Urinary bladder (tissue), 4 donors: ENCODE data around the gene BCL7A. TPM values are rescaled to one million over a fixed set of nuclear protein-coding genes. Genes with fewer than 3 reads are reported as not detected.

Experiments used
- DNase-seq: peaks from one replicate; pipeline ENCODE4 v3.0.0-alpha.2; 2015; ENCODE audit errors: extremely low spot score
- H3K27ac ChIP-seq: one replicate; pipeline ENCODE4 v1.5.1; 2013; ENCODE audit warnings: low read depth, mild to moderate bottlenecking, moderate library complexity
- H3K36me3 ChIP-seq: one replicate; pipeline ENCODE4 v1.6.1; 2013; ENCODE audit warnings: mild to moderate bottlenecking, moderate library complexity; ENCODE audit not compliant: insufficient read depth
- H3K4me1 ChIP-seq: one replicate; pipeline ENCODE4 v1.6.1; 2013; ENCODE audit warnings: mild to moderate bottlenecking, moderate library complexity; ENCODE audit not compliant: insufficient read depth
- H3K4me3 ChIP-seq: one replicate; pipeline ENCODE4 v1.5.1; 2013; ENCODE audit warnings: low read depth, low read length
- WGBS: extraction: QIAGEN DNeasy Blood & Tissue Kit; methylation state at CpG from one replicate; pipeline ENCODE4 v1.1.7; 2013; 5-methylcytosine and 5-hydroxymethylcytosine counted together
- polyA plus RNA-seq: library from polyadenylated mRNA; stranded (reverse); fragments of 200-250 nt; gene quantifications from one replicate; pipeline ENCODE4 v1.2.3, GENCODE V29; 2013
- total RNA-seq: library from RNA; depleted of rRNA; stranded (reverse); fragments of >200 nt; gene quantifications from one replicate; pipeline ENCODE4 v1.2.3, GENCODE V29; 2014
- donor health status: healthy with polysubstance abuse.
- donor health status: healthy.

Gene BCL7A
- total and polyA plus RNA-seq, 2 donors, result 7.8 to 9.1 TPM

DNA sequence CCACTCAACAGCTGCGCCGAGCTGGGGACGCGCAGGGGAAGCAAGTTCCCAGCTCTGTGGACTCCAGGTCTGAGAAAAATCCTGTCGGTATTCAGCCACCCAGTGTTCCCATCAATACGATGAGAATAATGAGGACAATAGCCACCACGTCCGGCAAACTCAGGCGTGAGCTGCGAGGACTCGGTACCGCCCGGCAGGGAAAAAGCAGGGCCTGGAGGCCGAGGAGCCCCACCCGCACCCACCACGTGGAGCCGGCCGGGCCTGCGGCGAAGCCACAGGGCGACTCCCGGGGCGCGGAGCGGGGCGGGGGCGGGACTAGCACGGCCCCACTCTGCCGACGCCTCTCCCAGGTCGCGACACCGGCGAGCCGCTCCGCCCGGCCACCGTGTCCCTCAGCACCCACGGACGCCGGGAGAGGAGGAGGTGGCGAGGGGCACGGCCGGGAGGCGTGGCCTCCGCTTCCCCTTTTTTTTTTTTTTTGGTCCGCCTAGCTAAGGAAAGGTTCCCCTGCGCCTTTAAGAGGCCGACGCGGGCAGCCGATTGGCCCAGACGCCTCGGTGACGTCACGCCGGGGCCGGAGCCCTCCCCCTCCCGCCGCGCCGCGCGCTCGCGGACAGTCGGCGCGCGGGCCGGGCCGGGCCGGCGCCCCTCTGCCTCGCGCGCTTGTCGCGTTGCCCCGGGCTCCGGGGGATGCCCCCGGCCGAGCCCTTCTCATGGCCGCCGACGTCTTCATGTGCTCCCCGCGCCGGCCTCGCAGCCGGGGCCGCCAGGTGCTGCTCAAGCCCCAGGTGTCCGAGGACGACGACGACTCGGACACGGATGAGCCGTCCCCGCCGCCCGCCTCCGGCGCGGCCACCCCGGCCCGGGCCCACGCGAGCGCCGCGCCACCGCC lies 56.7 kb downstream of the BCL7A start, which contains the start of gene MLXIP:
Gene MLXIP, plus strand, starts transcription at position 616 of the 892 bp plus-strand sequence. Its CDS starts 98 bp downstream, at position 714.
- WGBS, result under 1% methylated on average over 113 of the region's 113 CpGs
- H3K4me3 ChIP-seq, result peak within 1 kb of the TSS; percentile 93
- peaks cover 2% of the 10 kb centered on the region for H3K4me1 ChIP-seq
- DNase-seq, result no peak
- peak within 1 kb of the TSS; percentile 92 for H3K27ac ChIP-seq
- no peaks in the 10 kb centered on the region for H3K36me3 ChIP-seq

DNA sequence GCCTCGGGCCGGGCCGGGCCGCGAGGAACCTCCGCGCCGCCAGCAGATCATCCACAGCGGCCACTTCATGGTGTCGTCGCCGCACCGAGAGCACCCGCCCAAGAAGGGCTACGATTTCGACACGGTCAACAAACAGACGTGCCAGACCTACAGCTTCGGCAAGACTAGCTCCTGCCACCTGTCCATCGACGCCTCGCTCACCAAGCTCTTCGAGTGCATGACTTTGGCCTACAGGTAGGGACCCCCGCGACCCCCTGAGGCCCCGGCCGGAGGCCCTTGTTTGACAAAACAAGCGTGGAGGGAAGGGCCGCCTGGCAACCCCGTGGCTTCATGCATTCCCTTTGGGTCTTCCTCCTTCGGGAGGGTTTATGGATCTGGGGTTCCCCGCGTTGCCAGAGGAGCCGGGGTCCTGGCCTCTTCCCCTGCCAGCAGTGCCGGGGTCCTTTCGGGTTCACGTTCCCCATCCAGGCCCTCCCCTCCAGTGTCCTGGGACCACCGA lies 57.4 kb downstream of the BCL7A start:
- no peaks in the 10 kb centered on the region for H3K36me3 ChIP-seq
- peak overlapping the region; percentile 93 for H3K4me3 ChIP-seq
- under 1% methylated on average over 38 of the region's 38 CpGs for WGBS
- no peak for DNase-seq
- peaks cover 2% of the 10 kb centered on the region for H3K4me1 ChIP-seq
- peak overlapping the region; percentile 92 for H3K27ac ChIP-seq

- Histone ChIP-seq H3K4me3 (peak overlapping the region; percentile 93), H3K4me1 (peaks cover 2% of the 10 kb centered on the region), H3K36me3 (no peaks in the 10 kb centered on the region), H3K27ac (no peak overlapping the region)
- no peak for DNase-seq
- WGBS, result under 1% methylated on average over 13 of the region's 13 CpGs
Measured at GRCh38 chr12:122079532-122080081, 57.9 kb downstream of the BCL7A start.

- Histone ChIP-seq H3K4me3 (peak overlapping the region; percentile 93), H3K4me1 (peaks cover 2% of the 10 kb centered on the region), H3K27ac (peak overlapping the region; percentile 68), H3K36me3 (no peaks in the 10 kb centered on the region)
- 6% methylated on average over 18 of the region's 18 CpGs for WGBS
- no peak for DNase-seq
Measured at GRCh38 chr12:122080149-122081082, 58.7 kb downstream of the BCL7A start.

DNA sequence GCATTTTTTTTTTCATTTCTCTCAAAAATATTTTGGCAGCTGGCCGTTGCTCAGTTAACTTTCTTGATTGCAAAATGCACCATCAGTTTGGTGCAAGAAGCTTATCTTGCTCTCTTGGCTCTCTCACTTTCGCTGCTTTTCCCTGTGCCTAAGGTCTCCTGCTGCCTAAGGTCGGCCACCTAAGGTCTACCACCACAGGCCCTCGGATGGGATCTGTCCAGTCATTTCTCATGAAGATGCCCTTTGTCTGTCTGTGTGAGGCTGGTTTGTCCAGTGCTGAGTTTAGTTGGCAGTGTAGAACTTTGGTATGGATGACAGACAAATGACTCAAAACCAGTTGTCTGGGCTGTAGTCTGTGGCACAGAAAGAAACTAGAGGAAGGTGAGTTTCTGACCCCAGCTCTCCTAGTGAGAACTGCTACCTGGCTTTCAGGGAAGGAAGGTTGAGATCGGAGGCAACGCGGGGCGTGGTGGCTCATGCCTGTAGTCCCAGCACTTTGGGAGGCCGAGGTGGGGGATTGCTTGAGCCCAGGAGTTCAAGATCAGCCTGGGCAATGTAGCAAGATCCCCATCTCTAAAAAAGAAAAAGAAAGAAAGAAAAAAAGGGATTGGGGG lies 59.5 kb downstream of the BCL7A start:
- peak overlapping the region; percentile 59 for H3K27ac ChIP-seq
- WGBS, result 37% methylated on average over 9 of the region's 9 CpGs
- no peak for DNase-seq
- peaks cover 2% of the 10 kb centered on the region for H3K4me1 ChIP-seq
- peak overlapping the region; percentile 93 for H3K4me3 ChIP-seq
- H3K36me3 ChIP-seq, result no peaks in the 10 kb centered on the region

GRCh38 chr12:122081697-122082221 lies 60.1 kb downstream of the BCL7A start:
- H3K4me3 ChIP-seq, result no peak overlapping the region
- no peaks in the 10 kb centered on the region for H3K36me3 ChIP-seq
- peaks cover 2% of the 10 kb centered on the region for H3K4me1 ChIP-seq
- peak overlapping the region; percentile 75 for H3K27ac ChIP-seq
- no peak for DNase-seq
- WGBS, result 6% methylated on average over 7 of the region's 7 CpGs

DNA sequence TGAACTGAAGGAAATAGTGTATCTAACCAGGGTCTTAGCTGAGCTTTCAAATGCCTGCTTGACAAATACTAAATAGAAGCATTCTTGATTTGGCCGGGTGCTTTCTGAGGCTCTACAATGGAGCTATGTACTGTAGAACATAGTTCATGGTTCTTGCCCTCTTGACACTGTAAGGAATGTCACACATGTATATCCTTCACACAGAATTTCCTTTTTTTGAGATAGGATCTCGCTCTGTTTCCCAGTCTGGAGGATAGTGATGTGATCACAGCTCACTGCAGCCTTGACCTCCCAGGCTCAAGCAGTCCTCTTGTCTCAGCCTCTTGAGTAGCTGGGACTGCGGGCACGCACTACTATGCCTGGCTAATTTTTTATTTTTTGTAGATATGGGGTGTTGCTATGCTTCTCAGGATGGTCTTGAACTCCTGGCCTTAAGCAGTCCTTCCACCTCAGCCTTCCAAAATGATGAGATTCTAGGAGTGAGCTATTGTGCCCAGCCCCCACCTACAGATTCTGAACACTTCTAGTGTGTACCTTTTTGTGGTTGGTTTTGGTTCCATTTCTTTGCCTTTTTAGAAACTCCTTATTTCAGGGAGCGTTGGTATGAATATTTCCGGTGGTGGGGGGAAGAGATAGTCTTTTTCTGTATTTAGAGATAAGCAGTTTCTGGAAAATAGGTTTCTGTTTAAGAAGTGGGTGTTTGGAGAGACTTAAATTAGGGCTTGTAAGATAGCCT lies 61.1 kb downstream of the BCL7A start:
- H3K36me3 ChIP-seq, result no peaks in the 10 kb centered on the region
- 42% methylated on average over 6 of the region's 6 CpGs for WGBS
- H3K4me3 ChIP-seq, result peak overlapping the region; percentile 6
- DNase-seq, result no peak
- H3K4me1 ChIP-seq, result peaks cover 2% of the 10 kb centered on the region
- H3K27ac ChIP-seq, result no peak overlapping the region

GRCh38 chr12:122084857-122085405 lies 63.2 kb downstream of the BCL7A start:
- no peak for DNase-seq
- Histone ChIP-seq H3K27ac (no peak overlapping the region), H3K4me3 (no peak overlapping the region), H3K36me3 (no peaks in the 10 kb centered on the region), H3K4me1 (peaks cover 2% of the 10 kb centered on the region)
- 86% methylated on average over 13 of the region's 13 CpGs for WGBS

DNA sequence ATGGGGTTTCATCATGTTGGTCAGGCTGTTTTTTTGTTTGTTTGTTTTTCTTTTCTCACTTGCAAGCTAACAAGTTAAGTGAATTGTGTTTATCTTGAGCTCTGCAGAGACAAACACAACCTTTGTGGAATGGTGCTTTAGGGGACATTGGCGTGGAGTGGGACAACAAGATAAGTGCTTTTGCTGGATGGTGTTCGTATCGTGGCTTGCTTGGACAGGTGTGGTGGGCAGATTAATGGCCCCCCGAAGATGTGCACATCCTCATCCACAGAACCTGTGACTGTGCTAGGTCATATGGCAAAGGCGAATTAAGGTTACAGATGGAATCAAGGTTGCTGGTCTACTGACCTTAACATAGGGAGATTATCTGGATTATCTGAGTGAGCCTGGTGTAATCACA lies 63.9 kb downstream of the BCL7A start:
- Histone ChIP-seq H3K4me3 (no peak overlapping the region), H3K27ac (no peak overlapping the region), H3K36me3 (no peaks in the 10 kb centered on the region), H3K4me1 (peaks cover 2% of the 10 kb centered on the region)
- WGBS, result 81% methylated on average over 5 of the region's 5 CpGs
- DNase-seq, result no peak

DNA sequence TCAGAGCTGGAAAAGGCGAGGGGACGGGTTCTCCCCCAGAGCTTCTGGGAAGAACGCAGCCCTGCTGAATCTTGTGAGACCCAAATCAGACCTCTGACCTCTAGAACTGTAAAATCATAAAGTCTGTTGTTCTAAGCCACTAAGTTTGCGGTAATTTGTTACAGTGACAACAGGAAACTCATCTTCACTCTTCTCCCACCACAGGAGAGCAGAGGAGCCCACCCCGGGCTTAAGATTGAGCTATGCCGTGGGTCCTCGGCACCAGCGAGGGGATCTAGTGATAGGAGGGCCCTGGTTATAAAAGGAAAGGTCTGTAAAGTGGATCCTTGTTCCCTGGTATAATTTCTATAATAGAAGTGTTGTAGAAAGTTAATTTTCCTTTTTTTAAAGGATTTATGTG lies 64.4 kb downstream of the BCL7A start:
- H3K36me3 ChIP-seq, result no peaks in the 10 kb centered on the region
- 77% methylated on average over 8 of the region's 8 CpGs for WGBS
- peaks cover 2% of the 10 kb centered on the region for H3K4me1 ChIP-seq

DNA sequence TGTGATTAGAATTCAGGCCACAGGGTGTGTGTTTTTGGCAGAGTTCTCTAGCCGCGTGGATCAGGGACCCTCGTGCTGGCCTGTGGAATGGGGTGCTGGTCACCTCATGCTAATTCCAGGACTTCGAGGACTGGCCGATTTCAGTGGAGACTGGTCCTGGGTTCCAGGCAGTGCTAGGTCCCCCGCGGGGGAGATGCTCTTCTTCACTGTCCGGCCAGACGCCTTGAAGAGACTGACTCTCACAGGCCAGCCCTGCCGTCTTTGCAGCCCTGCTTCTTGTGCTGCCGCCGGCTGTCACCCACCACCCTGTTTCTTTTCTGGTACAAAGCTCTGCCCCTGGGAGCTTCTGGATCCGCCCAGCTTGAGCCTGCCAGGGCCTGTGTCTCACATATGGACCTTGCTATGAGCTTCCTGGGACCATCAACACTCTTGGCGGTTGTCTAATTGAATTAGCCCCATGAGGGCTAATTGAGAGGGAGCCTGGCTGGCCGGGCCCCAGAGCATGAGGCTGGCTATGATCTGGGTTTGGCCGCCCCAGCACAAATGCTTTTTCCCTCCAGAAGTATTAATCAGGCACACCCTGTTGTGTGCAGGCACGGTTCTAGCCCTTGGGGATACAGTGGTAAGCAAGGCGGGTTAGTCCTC lies 65.1 kb downstream of the BCL7A start:
- H3K36me3 ChIP-seq, result no peaks in the 10 kb centered on the region
- H3K4me3 ChIP-seq, result no peak overlapping the region
- no peak overlapping the region for H3K27ac ChIP-seq
- peaks cover 2% of the 10 kb centered on the region for H3K4me1 ChIP-seq
- DNase-seq, result no peak
- WGBS, result 60% methylated on average over 18 of the region's 18 CpGs

More for the DNA sequence above, 64.4 kb downstream of the BCL7A start:
- Histone ChIP-seq H3K27ac (no peak overlapping the region), H3K4me3 (no peak overlapping the region)
- no peak for DNase-seq
